ENCODE measurements around the gene IMMP2L. TPM values are rescaled to one million over a fixed set of nuclear protein-coding genes. Genes with fewer than 3 reads are reported as not detected.
A peak's percentile ranks its signal among the peaks of the same experiment; 100 is the strongest.
"Not testable (repeated sequence)": the region's sequence is repeated elsewhere in the genome, so short reads cannot be mapped to it uniquely, and the experiment has no call there.

IMMP2L gene
- total RNA-seq, 2 donors from 2014 or later, result 21.7 to 27.5 TPM

DNA sequence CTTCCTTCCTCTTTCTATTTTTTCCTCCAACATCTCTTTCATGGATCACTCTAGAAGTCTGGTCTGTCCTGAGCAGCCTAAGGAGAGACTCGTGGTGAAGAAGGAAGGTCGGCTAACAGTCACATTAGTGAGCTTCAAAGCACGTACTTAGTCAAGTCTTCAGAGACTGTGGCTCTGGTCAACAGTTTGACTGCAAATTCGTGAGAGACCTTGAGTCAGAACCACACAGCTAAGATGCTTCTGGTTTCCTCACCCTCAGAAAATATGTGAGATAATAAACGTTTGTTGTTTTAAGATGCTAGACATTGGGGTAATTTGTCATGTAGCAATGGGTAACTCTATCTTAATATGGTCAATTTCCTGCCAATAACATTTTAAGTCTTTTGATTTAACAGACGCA, 597.5 kb downstream of the IMMP2L start:
- ATAC-seq (replicated peaks in 1 of 2) (no peak), DNase-seq (no peak)
- Mint-ChIP-seq H3K9me3 (peaks cover 0 to 3% of the 10 kb centered on the region in 2 donors), H3K27me3 (ENCODE audit: low read depth) (no peaks in the 10 kb centered on the region), H3K4me3 (no peak overlapping the region), H3K36me3 (ENCODE audit: insufficient read depth in 2 of 2) (peaks cover 0 to 1% of the 10 kb centered on the region in 2 donors), H3K27ac (no peak overlapping the region), H3K4me1 (ENCODE audit: low read depth) (peaks cover 4% of the 10 kb centered on the region)

DNA sequence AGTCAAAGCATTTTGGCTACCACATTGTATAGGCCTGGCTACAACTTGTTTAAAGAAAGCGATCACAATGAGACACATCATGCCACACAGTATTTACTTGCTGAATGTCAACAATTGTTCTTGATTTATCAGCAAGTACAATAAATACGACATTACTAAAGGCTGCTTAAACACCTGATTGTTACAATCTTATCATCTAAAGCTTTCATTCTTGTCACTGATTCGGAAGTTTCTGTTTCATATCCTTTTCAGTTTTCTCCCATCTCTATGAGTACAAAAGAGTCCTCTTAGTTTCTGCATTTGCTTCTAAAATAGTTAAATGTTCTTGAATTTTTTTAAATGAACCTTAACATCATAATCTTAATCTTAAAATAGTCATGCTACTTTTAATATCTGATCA, 599.5 kb downstream of the IMMP2L start:
- H3K4me1 Mint-ChIP-seq (ENCODE audit: low read depth), result peaks cover 4% of the 10 kb centered on the region
- DNase-seq (no peak), ATAC-seq (replicated peaks in 1 of 2) (no peak)
- H3K27me3 Mint-ChIP-seq (ENCODE audit: low read depth), result no peaks in the 10 kb centered on the region
- H3K36me3 Mint-ChIP-seq (ENCODE audit: insufficient read depth in 2 of 2), result peaks cover under 1 to 2% of the 10 kb centered on the region in 2 donors
- H3K27ac Mint-ChIP-seq, result no peak overlapping the region
- H3K9me3 Mint-ChIP-seq, result peaks cover 3% of the 10 kb centered on the region in 2 donors
- H3K4me3 Mint-ChIP-seq, result no peak overlapping the region

DNA sequence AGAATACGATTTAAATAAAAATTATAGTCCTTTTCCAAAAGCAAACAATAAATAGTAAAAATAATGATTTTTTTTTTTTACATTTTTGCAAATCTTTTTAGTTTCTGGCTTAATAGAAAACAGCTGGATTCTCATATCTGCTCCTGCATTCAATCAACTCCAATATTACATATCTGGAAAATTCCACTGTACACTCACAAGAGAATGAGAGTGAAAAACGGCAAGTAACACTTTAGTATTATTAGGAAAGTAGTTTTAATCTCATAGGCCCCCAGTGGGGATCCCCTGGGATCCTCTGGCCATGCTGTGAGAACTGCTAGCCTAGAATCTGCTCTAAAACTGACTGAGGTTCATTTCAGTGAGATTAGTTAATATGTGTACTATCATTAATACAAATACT, 599.9 kb downstream of the IMMP2L start:
- peaks cover 4% of the 10 kb centered on the region for H3K4me1 Mint-ChIP-seq (ENCODE audit: low read depth)
- no peak for DNase-seq
- H3K36me3 Mint-ChIP-seq (ENCODE audit: insufficient read depth in 2 of 2), result peaks cover 2 to 4% of the 10 kb centered on the region in 2 donors
- H3K27ac Mint-ChIP-seq, result no peak overlapping the region
- peaks cover 6 to 7% of the 10 kb centered on the region in 2 donors for H3K9me3 Mint-ChIP-seq
- no peak overlapping the region for H3K4me3 Mint-ChIP-seq
- H3K27me3 Mint-ChIP-seq (ENCODE audit: low read depth), result no peaks in the 10 kb centered on the region
- ATAC-seq (replicated peaks in 1 of 2), result no peak

DNA sequence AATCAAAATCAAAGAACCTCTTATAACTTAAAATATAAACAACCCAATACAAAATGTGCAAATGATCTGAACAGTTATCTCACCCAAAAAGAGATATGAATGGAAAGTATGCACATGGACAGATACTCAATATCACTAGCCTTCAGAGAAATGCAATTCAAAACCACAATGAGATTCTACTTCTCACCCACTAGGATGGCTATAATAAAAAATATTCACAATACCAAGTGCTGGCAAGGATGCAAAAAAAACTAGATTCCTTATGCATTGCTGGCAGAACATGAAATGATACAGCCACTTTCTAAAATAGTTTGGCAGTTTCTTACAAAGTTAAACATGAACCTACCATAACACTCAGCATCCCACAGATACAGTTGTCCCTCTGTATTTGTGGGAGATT, 601.5 kb downstream of the IMMP2L start:
- Mint-ChIP-seq H3K9me3 (peaks cover 6 to 8% of the 10 kb centered on the region in 2 donors), H3K4me3 (no peak overlapping the region), H3K27me3 (ENCODE audit: low read depth) (no peaks in the 10 kb centered on the region), H3K36me3 (ENCODE audit: insufficient read depth in 2 of 2) (peaks cover 2 to 4% of the 10 kb centered on the region in 2 donors), H3K27ac (no peak overlapping the region), H3K4me1 (ENCODE audit: low read depth) (peaks cover 4% of the 10 kb centered on the region)
- ATAC-seq (replicated peaks in 1 of 2), result no peak
- DNase-seq, result no peak

DNA sequence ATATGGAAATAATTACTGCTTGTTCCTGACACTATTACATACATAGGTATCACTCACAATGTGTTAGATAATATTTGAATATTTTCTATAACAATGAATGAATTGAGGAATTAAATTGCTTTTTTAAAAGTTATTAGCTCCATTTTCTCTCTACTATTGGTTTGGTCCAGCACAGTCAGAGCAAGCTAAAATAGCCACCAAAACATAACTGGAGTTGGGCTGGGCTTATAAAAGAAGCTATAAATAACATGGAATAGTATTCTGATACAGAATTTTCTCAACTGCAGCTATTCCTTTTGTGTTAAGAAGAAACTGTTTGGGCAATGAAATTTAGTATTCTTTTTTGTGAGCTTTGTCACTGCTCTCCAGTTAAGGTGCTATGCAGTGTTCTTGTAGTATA, 614.0 kb downstream of the IMMP2L start:
- no peaks in the 10 kb centered on the region for H3K4me1 Mint-ChIP-seq (ENCODE audit: low read depth)
- no peak overlapping the region for H3K27ac Mint-ChIP-seq
- H3K9me3 Mint-ChIP-seq, result no peaks in the 10 kb centered on the region
- no peak for ATAC-seq (replicated peaks in 1 of 2)
- no peak for DNase-seq
- H3K4me3 Mint-ChIP-seq, result no peak overlapping the region
- H3K27me3 Mint-ChIP-seq (ENCODE audit: low read depth), result no peaks in the 10 kb centered on the region
- H3K36me3 Mint-ChIP-seq (ENCODE audit: insufficient read depth in 2 of 2), result no peaks in the 10 kb centered on the region

DNA sequence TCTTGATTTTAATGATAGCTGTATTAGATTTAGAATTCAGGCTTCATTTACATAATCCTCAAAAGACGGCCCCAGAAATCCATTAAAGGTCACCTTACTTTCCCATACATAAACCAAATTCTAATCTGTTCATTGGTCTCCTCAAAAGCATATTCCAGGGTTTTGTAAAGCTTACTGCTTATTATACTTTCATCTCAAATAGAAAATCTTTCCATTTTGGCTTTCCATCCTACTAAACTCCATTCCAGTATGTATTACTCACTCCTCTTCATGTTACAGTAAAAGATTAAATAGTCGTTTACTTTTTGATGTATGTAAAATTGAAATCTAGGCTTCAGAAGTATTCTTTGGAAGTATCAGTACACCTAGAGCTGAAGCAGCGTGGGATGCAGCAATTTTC, 614.9 kb downstream of the IMMP2L start:
- H3K27ac Mint-ChIP-seq, result no peak overlapping the region
- no peak overlapping the region for H3K4me3 Mint-ChIP-seq
- no peaks in the 10 kb centered on the region for H3K4me1 Mint-ChIP-seq (ENCODE audit: low read depth)
- DNase-seq (no peak), ATAC-seq (replicated peaks in 1 of 2) (no peak)
- no peaks in the 10 kb centered on the region for H3K9me3 Mint-ChIP-seq
- no peaks in the 10 kb centered on the region for H3K36me3 Mint-ChIP-seq (ENCODE audit: insufficient read depth in 2 of 2)
- no peaks in the 10 kb centered on the region for H3K27me3 Mint-ChIP-seq (ENCODE audit: low read depth)

DNA sequence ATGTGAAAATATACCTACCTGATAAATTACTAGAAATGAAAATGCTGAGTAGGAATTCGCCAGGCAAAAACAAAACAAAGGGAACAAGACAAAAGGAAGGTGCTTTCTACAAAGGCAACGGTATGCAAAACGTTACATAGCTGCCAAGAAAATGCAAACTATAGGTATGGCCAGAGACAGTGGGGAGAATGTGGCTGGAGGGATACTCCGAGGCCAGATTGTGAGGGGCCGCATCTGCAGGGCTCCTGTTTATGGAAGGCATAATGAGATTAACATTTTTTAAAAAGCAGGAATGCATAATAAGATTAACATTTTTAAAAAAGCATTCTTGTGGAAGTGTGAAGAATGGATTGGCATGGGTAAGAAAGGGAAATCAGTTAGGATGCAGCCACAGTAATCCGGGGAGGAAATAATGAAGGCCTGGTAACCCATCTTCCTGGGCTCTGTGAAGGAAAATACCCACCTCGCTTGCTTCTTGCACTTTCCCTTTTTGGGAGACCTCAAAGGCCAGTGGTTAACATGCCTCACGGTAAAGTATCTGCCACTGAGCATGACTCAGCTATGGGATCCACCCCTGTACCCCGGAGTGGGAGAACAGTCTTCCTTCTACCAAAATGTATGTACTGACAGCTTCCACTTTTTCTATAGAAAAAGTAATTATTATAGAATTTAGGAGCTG, 617.2 kb downstream of the IMMP2L start:
- peak in 1 of 2 donors; percentile 1 for DNase-seq
- no peak overlapping the region for H3K4me3 Mint-ChIP-seq
- ATAC-seq (replicated peaks in 1 of 2), result peak; percentile 32 to 36

DNA sequence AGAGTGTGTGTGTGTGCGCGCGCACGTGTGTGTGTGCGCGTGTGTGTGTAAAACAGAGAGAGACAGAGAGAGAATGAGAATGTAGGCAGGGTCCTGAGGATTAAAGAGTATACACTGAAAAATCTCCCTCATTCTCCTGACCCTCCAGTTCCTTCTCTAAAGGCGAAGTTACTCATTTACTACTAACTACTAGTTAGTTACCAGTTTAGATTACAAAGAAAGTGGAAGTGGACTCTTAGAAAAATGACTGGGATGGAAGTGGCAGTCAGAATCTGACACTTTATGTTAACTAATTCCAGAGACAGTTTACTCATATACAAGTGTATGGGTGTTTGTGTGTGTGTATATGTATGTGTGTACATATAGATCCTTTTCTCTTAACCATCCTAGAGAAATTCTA, 617.8 kb downstream of the IMMP2L start:
- Mint-ChIP-seq H3K27ac (no peak overlapping the region), H3K27me3 (ENCODE audit: low read depth) (no peaks in the 10 kb centered on the region), H3K9me3 (no peaks in the 10 kb centered on the region), H3K4me3 (no peak overlapping the region), H3K36me3 (ENCODE audit: insufficient read depth in 2 of 2) (no peaks in the 10 kb centered on the region), H3K4me1 (ENCODE audit: low read depth) (no peaks in the 10 kb centered on the region)
- ATAC-seq (replicated peaks in 1 of 2) (no peak), DNase-seq (no peak)

More for the DNA sequence above, 617.2 kb downstream of the IMMP2L start:
- Mint-ChIP-seq H3K27me3 (ENCODE audit: low read depth) (no peaks in the 10 kb centered on the region), H3K9me3 (no peaks in the 10 kb centered on the region), H3K4me1 (ENCODE audit: low read depth) (no peaks in the 10 kb centered on the region), H3K36me3 (ENCODE audit: insufficient read depth in 2 of 2) (no peaks in the 10 kb centered on the region), H3K27ac (no peak overlapping the region)

DNA sequence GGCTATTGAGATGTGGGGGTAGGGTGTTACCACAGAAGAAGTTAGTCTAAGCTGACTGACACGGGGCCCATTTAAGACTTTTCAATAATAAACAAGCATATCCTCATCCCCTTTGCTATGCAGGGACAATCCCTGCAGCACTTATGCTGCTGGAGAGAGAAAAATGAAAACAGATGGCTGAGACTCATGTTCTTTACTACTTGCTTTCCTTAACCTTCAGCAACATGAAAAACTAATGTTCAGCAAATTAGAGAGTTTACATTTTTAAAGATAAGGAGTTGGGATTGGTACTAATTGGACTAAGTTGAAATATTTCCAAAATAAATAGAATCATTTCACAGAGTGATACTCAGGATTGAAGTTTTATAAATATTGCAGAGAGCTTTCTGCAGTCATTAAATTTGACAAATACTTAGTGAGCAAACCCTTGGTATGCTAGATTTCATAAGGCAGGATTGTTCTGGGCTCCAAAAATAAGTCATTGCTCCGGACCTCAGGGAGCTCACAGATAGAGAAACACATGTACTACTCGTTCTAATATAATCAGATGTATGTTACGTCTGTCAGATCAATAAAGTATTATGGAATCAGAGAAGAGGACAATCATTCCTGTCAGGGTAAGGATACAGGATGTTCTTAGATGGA, 618.5 kb downstream of the IMMP2L start:
- no peaks in the 10 kb centered on the region for H3K36me3 Mint-ChIP-seq (ENCODE audit: insufficient read depth in 2 of 2)
- DNase-seq (no peak), ATAC-seq (replicated peaks in 1 of 2) (no peak)
- no peak overlapping the region for H3K4me3 Mint-ChIP-seq
- H3K9me3 Mint-ChIP-seq, result no peaks in the 10 kb centered on the region
- H3K27me3 Mint-ChIP-seq (ENCODE audit: low read depth), result no peaks in the 10 kb centered on the region
- H3K4me1 Mint-ChIP-seq (ENCODE audit: low read depth), result no peaks in the 10 kb centered on the region
- no peak overlapping the region for H3K27ac Mint-ChIP-seq

DNA sequence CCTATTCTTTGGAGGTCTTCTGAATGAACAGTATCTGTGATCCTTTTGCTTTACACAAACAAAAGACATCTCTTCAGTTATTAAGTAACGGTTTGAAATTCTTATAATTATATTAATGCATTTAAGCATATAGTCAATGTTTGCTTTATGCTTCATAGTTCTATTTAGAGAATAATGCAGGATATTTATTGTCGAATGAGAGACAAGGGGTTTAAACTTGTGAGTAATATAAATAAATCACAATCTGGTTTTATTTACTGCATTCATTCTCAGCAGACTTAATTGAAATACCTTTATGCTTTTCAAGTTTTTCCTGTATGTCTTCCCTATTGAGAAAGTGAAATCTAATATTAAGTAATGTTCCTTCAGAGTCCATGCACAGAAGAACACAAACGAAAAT, 620.9 kb downstream of the IMMP2L start:
- ATAC-seq (replicated peaks in 1 of 2) (no peak), DNase-seq (no peak)
- peaks cover 2% of the 10 kb centered on the region in 2 donors for H3K36me3 Mint-ChIP-seq (ENCODE audit: insufficient read depth in 2 of 2)
- peaks cover 3 to 4% of the 10 kb centered on the region in 2 donors for H3K9me3 Mint-ChIP-seq
- H3K27ac Mint-ChIP-seq, result no peak overlapping the region
- no peak overlapping the region for H3K4me3 Mint-ChIP-seq
- no peaks in the 10 kb centered on the region for H3K27me3 Mint-ChIP-seq (ENCODE audit: low read depth)
- no peaks in the 10 kb centered on the region for H3K4me1 Mint-ChIP-seq (ENCODE audit: low read depth)

DNA sequence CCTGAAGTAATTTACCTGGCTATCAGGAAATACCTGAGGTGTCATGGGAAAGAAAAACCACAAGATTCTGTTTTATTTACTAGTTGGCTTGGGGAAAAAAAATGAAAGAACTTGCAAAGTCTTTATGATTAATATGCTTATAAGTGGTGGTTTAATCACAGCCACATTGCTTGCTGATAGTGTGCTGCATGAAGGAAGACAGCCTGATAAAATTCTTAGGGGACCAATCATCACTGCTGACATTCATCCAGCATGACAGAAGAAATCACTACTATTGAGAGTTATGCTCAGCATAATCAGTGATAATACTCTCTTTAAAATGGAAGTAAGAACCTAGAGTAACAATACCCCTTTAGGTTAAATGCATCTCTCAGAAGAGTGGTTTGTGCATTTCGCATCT, 621.5 kb downstream of the IMMP2L start:
- peaks cover 2% of the 10 kb centered on the region in 2 donors for H3K36me3 Mint-ChIP-seq (ENCODE audit: insufficient read depth in 2 of 2)
- peaks cover 3 to 4% of the 10 kb centered on the region in 2 donors for H3K9me3 Mint-ChIP-seq
- ATAC-seq (replicated peaks in 1 of 2) (no peak), DNase-seq (no peak)
- H3K27me3 Mint-ChIP-seq (ENCODE audit: low read depth), result no peaks in the 10 kb centered on the region
- no peak overlapping the region for H3K4me3 Mint-ChIP-seq
- H3K27ac Mint-ChIP-seq, result no peak overlapping the region
- no peaks in the 10 kb centered on the region for H3K4me1 Mint-ChIP-seq (ENCODE audit: low read depth)

DNA sequence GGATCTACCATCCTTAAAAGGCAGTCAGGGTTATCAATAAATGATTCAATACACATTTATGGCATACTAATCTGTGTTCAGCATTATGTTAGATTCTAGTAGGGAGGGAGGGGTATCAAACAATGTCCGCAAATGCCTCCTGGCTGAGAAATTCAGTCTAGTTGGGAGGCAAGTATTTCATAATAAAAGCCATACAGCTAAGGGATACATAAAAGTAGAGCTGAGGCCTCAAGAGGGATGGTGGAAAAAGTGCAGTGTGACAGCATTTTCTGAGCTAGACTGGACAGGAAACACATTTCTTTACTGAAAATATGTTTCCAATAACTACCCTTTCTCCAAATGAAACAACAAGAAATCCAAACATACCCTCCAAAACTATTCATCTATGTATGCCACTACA, 624.1 kb downstream of the IMMP2L start:
- no peak for DNase-seq
- no peaks in the 10 kb centered on the region for H3K4me1 Mint-ChIP-seq (ENCODE audit: low read depth)
- peaks cover 8 to 10% of the 10 kb centered on the region in 2 donors for H3K9me3 Mint-ChIP-seq
- ATAC-seq (replicated peaks in 1 of 2), result no peak
- no peak overlapping the region for H3K4me3 Mint-ChIP-seq
- H3K36me3 Mint-ChIP-seq (ENCODE audit: insufficient read depth in 2 of 2), result peaks cover 9 to 11% of the 10 kb centered on the region in 2 donors
- no peak overlapping the region for H3K27ac Mint-ChIP-seq
- no peaks in the 10 kb centered on the region for H3K27me3 Mint-ChIP-seq (ENCODE audit: low read depth)

DNA sequence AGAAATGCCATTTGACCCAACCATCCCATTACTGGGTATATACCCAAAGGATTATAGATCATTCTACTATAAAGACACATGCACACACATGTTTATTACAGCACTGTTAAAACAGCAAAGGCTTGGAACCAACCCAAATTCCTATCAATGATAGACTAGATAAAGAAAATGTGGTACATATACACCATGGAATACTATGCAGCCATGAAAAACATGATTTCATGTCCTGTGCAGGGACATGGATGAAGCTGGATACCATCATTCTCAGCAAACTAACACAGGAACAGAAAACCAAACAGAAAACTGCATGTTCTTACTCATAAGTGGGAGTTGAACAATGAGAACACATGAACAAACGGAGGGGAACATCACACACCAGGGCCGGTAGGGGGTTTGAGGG, 625.6 kb downstream of the IMMP2L start:
- Mint-ChIP-seq H3K9me3 (peaks cover 8 to 10% of the 10 kb centered on the region in 2 donors), H3K36me3 (ENCODE audit: insufficient read depth in 2 of 2) (peaks cover 9 to 11% of the 10 kb centered on the region in 2 donors)
- not testable (repeated sequence) for ATAC-seq (replicated peaks in 1 of 2); H3K4me1 Mint-ChIP-seq (ENCODE audit: low read depth); H3K27ac Mint-ChIP-seq; H3K4me3 Mint-ChIP-seq; DNase-seq; H3K27me3 Mint-ChIP-seq (ENCODE audit: low read depth)

All from activated T-cell treated with anti-CD3 and anti-CD28 coated beads, Interleukin-2, amount 50 U/mL, for 72 hours (primary cell).